Upper lobe of left lung (tissue), 6 donors: ENCODE results near the gene RPS6KA2. TPM values are rescaled to one million over a fixed set of nuclear protein-coding genes. Genes with fewer than 3 reads are reported as not detected.

Source experiments
- ATAC-seq, 2 donors: fragments of 200-7000 bp; cut with Tn5 transposase; one replicate each; pipeline ENCODE4 v1.9.1; 2022; ENCODE audit warnings: mild to moderate bottlenecking in 2 of 2, moderate library complexity in 2 of 2; ENCODE audit not compliant: low FRiP score in 2 of 2
- DNase-seq, 2 donors: peaks; one replicate each; pipeline ENCODE4 v3.0.0-alpha.2; 2019 to 2020
- H3K27ac ChIP-seq, 4 donors: fragments of 200-600 bp; sonication (generic); one replicate each; pipeline ENCODE4 v1.5.1; 2016 to 2019
- H3K27me3 ChIP-seq, 4 donors: fragments of 200-600 bp; sonication (generic); one replicate each; pipeline ENCODE4 v1.5.1; 2017 to 2019
- H3K36me3 ChIP-seq, 4 donors: fragments of 200-600 bp; sonication (generic); one replicate each; pipeline ENCODE4 v1.5.1; 2016 to 2019
- H3K4me1 ChIP-seq, 4 donors: fragments of 200-600 bp; sonication (generic); one replicate each; pipeline ENCODE4 v1.5.1; 2018 to 2019
- H3K4me3 ChIP-seq, 4 donors: fragments of 200-600 bp; sonication (generic); one replicate each; pipeline ENCODE4 v1.5.1; 2017 to 2019; ENCODE audit warnings: mild to moderate bottlenecking in 2 of 4, moderate library complexity in 1 of 4
- H3K9me3 ChIP-seq, 4 donors: fragments of 200-600 bp; sonication (generic); one replicate each; pipeline ENCODE4 v1.5.1; 2018 to 2019
- EP300 ChIP-seq, 4 donors: sonication (generic); formaldehyde crosslinking; IDR thresholded peaks; one replicate each; pipeline ENCODE4 v1.5.1; 2017; ENCODE audit warnings: antibody characterized with exemption in 4 of 4, control low read depth in 2 of 4
- POLR2A ChIP-seq, 4 donors: fragments of 450-650 bp; IDR thresholded peaks; one replicate each; pipeline ENCODE4 v1.5.1; 2016 to 2017; ENCODE audit warnings: antibody characterized with exemption in 4 of 4, mild to moderate bottlenecking in 2 of 4
- POLR2AphosphoS5 ChIP-seq, 2 donors: sonication (generic); formaldehyde crosslinking; IDR thresholded peaks; one replicate each; pipeline ENCODE4 v1.5.1; 2017; ENCODE audit warnings: antibody characterized with exemption in 2 of 2
- WGBS, 2 donors: methylation state at CpG; one replicate each; pipeline ENCODE4 v1.1.5; 2017 to 2018; 5-methylcytosine and 5-hydroxymethylcytosine counted together
- total RNA-seq, 6 donors: library from RNA; depleted of rRNA in 4 of 6; stranded (reverse); fragments of >200 nt in 4 of 6; gene quantifications; one replicate each; pipeline versions ENCODE4 v1.1.0 to v1.2.1, GENCODE V29; 2016 to 2021
- TF ChIP-seq, protein P1 (sequence below), 6 experiments: fragments of 450-650 bp in 4 of 6; fragments of 200-600 bp in 2 of 6; sonication (generic) in 2 of 6; IDR thresholded peaks; one replicate each; pipeline ENCODE4 v1.5.1; 2016 to 2019; ENCODE audit warnings: antibody characterized with exemption in 6 of 6
- donor health status: DM: no; HTN: no; CAD: no; lungs with moderate emphysema.
- donor health status: DM: no; HTN: yes; CAD: no; lungs with severe emphysema.

RPS6KA2 gene
- total RNA-seq, 6 donors from 2014 or later = 101 to 233 (median 168) TPM

DNA sequence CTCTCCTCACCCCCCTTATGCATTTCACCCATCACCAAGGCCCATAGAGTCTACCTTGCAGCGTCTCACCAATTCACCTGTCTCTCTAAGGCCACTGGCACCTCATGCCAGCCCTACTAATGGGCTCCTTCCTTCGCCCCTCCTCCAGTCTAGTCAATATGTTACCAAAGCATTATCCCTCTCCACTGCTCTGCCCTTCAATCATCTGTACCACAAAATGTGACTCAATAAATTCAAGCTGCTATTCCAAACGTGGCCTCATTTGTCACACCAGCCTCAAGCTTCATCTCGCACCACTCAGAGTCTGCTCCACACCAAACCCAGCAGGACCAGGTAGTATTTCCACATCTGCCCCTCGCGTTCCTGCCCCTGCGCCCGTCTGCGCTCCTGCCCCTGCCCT lies 21.8 kb upstream of the RPS6KA2 start:
- ATAC-seq (no peak), DNase-seq (no peak)
- Histone ChIP-seq H3K36me3 (no peaks in the 10 kb centered on the region), H3K4me3 (no peak overlapping the region), H3K9me3 (no peaks in the 10 kb centered on the region), H3K27ac (no peak overlapping the region), H3K27me3 (no peaks in the 10 kb centered on the region), H3K4me1 (no peaks in the 10 kb centered on the region)
- WGBS, 2 donors = 89 to 91% methylated on average over 9 of the region's 9 CpGs
- no peak for TF ChIP-seq POLR2A (IDR thresholded peaks at IDR 0.05)
- TF ChIP-seq EP300 (IDR thresholded peaks at IDR 0.05) = no peak
- no peak for TF ChIP-seq POLR2AphosphoS5 (IDR thresholded peaks at IDR 0.05)
- TF ChIP-seq, protein P1, sequence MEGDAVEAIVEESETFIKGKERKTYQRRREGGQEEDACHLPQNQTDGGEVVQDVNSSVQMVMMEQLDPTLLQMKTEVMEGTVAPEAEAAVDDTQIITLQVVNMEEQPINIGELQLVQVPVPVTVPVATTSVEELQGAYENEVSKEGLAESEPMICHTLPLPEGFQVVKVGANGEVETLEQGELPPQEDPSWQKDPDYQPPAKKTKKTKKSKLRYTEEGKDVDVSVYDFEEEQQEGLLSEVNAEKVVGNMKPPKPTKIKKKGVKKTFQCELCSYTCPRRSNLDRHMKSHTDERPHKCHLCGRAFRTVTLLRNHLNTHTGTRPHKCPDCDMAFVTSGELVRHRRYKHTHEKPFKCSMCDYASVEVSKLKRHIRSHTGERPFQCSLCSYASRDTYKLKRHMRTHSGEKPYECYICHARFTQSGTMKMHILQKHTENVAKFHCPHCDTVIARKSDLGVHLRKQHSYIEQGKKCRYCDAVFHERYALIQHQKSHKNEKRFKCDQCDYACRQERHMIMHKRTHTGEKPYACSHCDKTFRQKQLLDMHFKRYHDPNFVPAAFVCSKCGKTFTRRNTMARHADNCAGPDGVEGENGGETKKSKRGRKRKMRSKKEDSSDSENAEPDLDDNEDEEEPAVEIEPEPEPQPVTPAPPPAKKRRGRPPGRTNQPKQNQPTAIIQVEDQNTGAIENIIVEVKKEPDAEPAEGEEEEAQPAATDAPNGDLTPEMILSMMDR (IDR thresholded peaks at IDR 0.05) = no peak

DNA sequence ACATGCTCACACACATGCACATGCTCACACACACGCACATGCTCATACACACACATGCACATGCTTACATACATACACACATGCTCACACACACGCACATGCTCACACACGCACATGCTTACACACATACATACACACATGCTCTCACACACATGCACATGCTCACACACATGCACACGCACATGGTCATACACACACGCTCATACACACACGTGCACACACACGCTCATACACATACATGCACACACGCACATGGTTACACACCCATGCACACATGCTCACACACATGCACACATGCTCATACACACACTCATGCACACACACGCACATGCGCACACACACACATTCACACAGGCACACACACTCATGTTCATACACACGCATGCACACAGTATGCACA lies 20.8 kb upstream of the RPS6KA2 start:
- Histone ChIP-seq H3K9me3 (peaks cover 0 to 3% (median 0%) of the 10 kb centered on the region in 4 donors), H3K36me3 (no peaks in the 10 kb centered on the region), H3K27ac (no peak overlapping the region), H3K4me1 (no peaks in the 10 kb centered on the region), H3K4me3 (no peak overlapping the region), H3K27me3 (no peaks in the 10 kb centered on the region)
- 90 to 99% methylated on average over 11 of the region's 11 CpGs for WGBS, 2 donors
- TF ChIP-seq POLR2AphosphoS5 (IDR thresholded peaks at IDR 0.05) = no peak
- no peak for TF ChIP-seq EP300 (IDR thresholded peaks at IDR 0.05)
- TF ChIP-seq POLR2A (IDR thresholded peaks at IDR 0.05) = no peak
- TF ChIP-seq, protein P1 (IDR thresholded peaks at IDR 0.05) = no peak
- DNase-seq (no peak), ATAC-seq (no peak)

DNA sequence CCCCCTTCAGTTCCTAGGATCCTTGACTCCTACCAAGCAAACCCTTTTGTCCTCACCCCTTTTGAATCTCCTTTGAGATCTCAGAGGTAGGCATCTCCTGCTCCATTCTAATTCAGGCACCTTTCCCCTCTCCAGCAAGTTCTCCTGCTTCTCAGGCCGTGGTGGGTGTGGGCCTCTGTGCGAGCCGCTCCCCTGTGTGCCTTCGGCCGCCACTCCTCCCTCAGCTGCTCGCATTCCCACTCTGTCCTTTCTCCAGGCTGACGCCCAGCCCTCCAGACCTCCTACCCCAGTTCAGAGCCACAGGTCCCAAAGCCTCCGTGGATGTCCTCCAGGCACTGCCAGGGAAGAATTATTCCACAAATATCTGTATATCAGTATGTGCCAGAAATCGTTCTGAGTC lies 19.7 kb upstream of the RPS6KA2 start:
- no peak for ATAC-seq
- TF ChIP-seq, protein P1 (IDR thresholded peaks at IDR 0.05) = no peak
- no peak for TF ChIP-seq EP300 (IDR thresholded peaks at IDR 0.05)
- no peak for TF ChIP-seq POLR2AphosphoS5 (IDR thresholded peaks at IDR 0.05)
- no peak for TF ChIP-seq POLR2A (IDR thresholded peaks at IDR 0.05)
- no peaks in the 10 kb centered on the region for H3K27me3 ChIP-seq
- peaks cover 0 to 3% (median 0%) of the 10 kb centered on the region in 4 donors for H3K9me3 ChIP-seq
- H3K4me1 ChIP-seq = no peaks in the 10 kb centered on the region
- H3K36me3 ChIP-seq = no peaks in the 10 kb centered on the region
- H3K4me3 ChIP-seq = no peak overlapping the region
- DNase-seq = no peak
- 90 to 97% methylated on average over 9 of the region's 9 CpGs for WGBS, 2 donors
- no peak overlapping the region for H3K27ac ChIP-seq

DNA sequence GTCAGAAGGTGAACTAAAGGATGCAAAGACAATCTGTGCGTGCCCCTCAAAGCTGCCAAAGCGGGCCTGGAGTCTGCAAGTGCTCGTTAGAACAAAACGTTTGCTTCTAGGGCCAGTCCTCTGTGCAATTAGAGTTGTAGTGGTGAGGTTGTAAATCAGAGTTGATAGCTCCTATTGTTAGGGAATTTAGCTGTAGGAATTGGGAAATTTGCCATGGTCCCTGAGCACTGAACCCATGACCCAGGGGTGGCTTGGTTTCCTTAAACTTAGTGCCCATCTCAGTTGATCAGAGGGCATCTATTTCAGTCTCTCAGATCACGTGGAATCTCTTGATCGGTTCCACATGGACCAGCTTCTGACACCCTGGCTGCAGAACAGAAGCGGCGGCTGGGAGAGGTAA lies 18.8 kb upstream of the RPS6KA2 start:
- Histone ChIP-seq H3K4me1 (no peaks in the 10 kb centered on the region), H3K27me3 (no peaks in the 10 kb centered on the region), H3K36me3 (no peaks in the 10 kb centered on the region), H3K27ac (no peak overlapping the region), H3K4me3 (no peak overlapping the region), H3K9me3 (peaks cover 0 to 3% (median 0%) of the 10 kb centered on the region in 4 donors)
- DNase-seq (no peak), ATAC-seq (peak in 1 of 2 donors; percentile 16)
- 85 to 89% methylated on average over 8 of the region's 8 CpGs for WGBS, 2 donors
- TF ChIP-seq, protein P1 (IDR thresholded peaks at IDR 0.05) = no peak
- TF ChIP-seq POLR2A (IDR thresholded peaks at IDR 0.05) (no peak), EP300 (IDR thresholded peaks at IDR 0.05) (no peak), POLR2AphosphoS5 (IDR thresholded peaks at IDR 0.05) (no peak)

DNA sequence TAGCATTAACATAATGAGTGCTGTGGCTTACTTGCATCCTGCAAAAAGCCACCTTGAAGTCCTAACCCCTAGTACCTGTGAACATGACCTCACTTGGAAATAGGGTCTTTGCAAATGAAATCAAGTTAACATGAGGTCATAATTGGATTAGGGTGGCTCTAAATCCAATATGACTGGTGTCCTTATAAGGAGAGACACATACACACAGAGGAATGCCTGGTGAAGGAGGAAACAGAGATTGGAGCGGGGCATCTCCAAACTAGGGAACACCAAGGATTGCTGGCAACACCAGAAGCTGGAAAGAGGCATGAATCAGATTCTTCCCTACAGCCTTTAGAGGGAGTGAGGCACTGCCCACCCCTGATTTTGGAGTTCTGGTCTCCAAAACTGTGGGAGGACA lies 17.6 kb upstream of the RPS6KA2 start:
- Histone ChIP-seq H3K36me3 (no peaks in the 10 kb centered on the region), H3K4me3 (no peak overlapping the region), H3K27me3 (no peaks in the 10 kb centered on the region), H3K4me1 (peaks cover 0 to 12% (median 11%) of the 10 kb centered on the region in 4 donors), H3K27ac (no peak overlapping the region), H3K9me3 (peaks cover 0 to 3% (median 0%) of the 10 kb centered on the region in 4 donors)
- WGBS, 2 donors = 92 to 94% methylated on average over 1 of the region's 1 CpG
- DNase-seq = no peak
- ATAC-seq = no peak
- TF ChIP-seq POLR2A (IDR thresholded peaks at IDR 0.05) (no peak), POLR2AphosphoS5 (IDR thresholded peaks at IDR 0.05) (no peak), EP300 (IDR thresholded peaks at IDR 0.05) (no peak)
- TF ChIP-seq, protein P1 (IDR thresholded peaks at IDR 0.05) = no peak
